Right atrium auricular region (tissue), 2 donors: ENCODE results near the gene RAB23. TPM values are rescaled to one million over a fixed set of nuclear protein-coding genes. Genes with fewer than 3 reads are reported as not detected.

Experiments used
- DNase-seq: peaks from one replicate; pipeline ENCODE4 v3.0.0-alpha.2; 2019; ENCODE audit warnings: low spot score
- H3K27ac ChIP-seq, 2 donors: fragments of 200-600 bp; sonication (generic); 1 replicate in 1 of 2; 2 replicates in 1 of 2; pipeline ENCODE4 v1.5.1; 2016 to 2019
- H3K27me3 ChIP-seq, 2 donors: fragments of 200-600 bp; sonication (generic); one replicate each; pipeline versions ENCODE4 v1.5.1 to v1.6.0; 2017 to 2019
- H3K36me3 ChIP-seq: fragments of 200-600 bp; sonication (generic); one replicate; pipeline ENCODE4 v1.5.1; 2016
- H3K4me1 ChIP-seq, 2 donors: fragments of 200-600 bp; sonication (generic); one replicate each; pipeline versions ENCODE4 v1.5.1 to v1.6.0; 2017 to 2019
- H3K4me3 ChIP-seq, 2 donors: fragments of 200-600 bp; sonication (generic); 1 replicate in 1 of 2; 2 replicates in 1 of 2; pipeline ENCODE4 v1.5.1; 2017 to 2019; ENCODE audit warnings: mild to moderate bottlenecking in 1 of 2, moderate library complexity in 1 of 2
- H3K9me3 ChIP-seq, 2 donors: fragments of 200-600 bp; sonication (generic); one replicate each; pipeline ENCODE4 v1.5.1; 2019
- total RNA-seq, 2 donors: library from RNA; depleted of rRNA; stranded (reverse); fragments of >200 nt; gene quantifications; one replicate each; pipeline ENCODE4 v1.1.0, GENCODE V29; 2016
- TF ChIP-seq, protein P1 (sequence below), 2 donors: fragments of 200-600 bp; sonication (generic); IDR thresholded peaks; one replicate each; pipeline ENCODE4 v1.5.1; 2019; ENCODE audit warnings: antibody characterized with exemption in 2 of 2

Gene RAB23
- total RNA-seq, 2 donors from 2014 or later: 8.6 to 10.0 TPM

DNA sequence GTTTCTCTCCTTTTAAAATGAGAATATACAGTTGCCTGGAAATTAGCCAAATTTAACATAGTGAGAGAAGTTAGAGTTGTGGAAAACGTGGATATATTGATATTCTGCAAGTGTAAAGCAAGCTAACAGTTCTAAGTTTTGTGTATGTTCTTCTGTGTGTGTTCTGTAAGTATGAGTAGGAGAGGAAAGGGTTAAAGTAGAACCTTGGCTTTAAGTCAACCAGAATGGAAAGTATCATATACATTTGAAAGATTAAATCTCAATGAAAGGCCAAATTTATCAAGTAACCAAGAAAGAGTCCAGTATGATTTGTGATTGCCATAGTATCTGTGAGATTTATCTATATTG lies 80.0 kb downstream of the RAB23 start:
- Histone ChIP-seq H3K4me1 (no peaks in the 10 kb centered on the region), H3K27ac (no peak overlapping the region), H3K36me3 (peaks cover 13% of the 10 kb centered on the region), H3K9me3 (no peaks in the 10 kb centered on the region), H3K4me3 (no peak overlapping the region), H3K27me3 (no peaks in the 10 kb centered on the region)
- TF ChIP-seq, protein P1, sequence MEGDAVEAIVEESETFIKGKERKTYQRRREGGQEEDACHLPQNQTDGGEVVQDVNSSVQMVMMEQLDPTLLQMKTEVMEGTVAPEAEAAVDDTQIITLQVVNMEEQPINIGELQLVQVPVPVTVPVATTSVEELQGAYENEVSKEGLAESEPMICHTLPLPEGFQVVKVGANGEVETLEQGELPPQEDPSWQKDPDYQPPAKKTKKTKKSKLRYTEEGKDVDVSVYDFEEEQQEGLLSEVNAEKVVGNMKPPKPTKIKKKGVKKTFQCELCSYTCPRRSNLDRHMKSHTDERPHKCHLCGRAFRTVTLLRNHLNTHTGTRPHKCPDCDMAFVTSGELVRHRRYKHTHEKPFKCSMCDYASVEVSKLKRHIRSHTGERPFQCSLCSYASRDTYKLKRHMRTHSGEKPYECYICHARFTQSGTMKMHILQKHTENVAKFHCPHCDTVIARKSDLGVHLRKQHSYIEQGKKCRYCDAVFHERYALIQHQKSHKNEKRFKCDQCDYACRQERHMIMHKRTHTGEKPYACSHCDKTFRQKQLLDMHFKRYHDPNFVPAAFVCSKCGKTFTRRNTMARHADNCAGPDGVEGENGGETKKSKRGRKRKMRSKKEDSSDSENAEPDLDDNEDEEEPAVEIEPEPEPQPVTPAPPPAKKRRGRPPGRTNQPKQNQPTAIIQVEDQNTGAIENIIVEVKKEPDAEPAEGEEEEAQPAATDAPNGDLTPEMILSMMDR (IDR thresholded peaks at IDR 0.05): no peak
- no peak for DNase-seq

DNA sequence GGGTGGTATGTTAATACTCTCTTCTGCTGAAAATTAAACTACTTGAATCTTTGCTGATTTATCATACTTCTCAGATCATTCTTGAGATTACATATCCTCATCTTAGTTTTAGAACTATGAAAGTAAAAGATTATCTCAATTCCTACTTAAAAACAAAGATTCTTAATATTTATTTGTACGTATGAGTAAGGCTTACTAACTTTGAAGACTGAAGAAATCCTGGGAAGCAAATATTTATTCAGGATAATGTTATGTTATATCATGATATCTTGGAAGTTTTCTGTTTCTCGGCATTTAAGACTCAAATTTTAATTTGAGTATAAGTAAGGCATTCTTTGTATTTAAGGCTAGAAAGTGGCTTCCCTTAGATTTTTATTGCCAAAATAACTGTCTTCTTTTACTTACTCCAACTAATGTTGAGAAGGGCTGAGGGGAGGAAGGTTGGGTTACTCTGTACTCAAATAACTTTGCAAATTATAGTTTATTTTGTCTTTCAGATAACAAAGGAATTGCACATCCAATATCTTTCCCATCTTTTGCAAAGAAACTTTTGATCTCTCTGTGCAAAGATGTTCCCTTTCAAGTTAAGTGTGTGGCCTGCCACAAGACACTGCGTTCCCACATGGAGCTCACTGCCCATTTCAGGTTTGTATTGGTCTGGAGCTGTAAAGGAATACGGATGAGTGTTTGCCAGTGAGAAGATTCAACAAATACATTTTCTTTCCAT lies 80.5 kb downstream of the RAB23 start:
- H3K36me3 ChIP-seq: peaks cover 10% of the 10 kb centered on the region
- no peak for DNase-seq
- H3K4me1 ChIP-seq: no peaks in the 10 kb centered on the region
- no peak overlapping the region for H3K27ac ChIP-seq
- TF ChIP-seq, protein P1 (IDR thresholded peaks at IDR 0.05): no peak
- H3K9me3 ChIP-seq: no peaks in the 10 kb centered on the region
- no peaks in the 10 kb centered on the region for H3K27me3 ChIP-seq
- H3K4me3 ChIP-seq: no peak overlapping the region

DNA sequence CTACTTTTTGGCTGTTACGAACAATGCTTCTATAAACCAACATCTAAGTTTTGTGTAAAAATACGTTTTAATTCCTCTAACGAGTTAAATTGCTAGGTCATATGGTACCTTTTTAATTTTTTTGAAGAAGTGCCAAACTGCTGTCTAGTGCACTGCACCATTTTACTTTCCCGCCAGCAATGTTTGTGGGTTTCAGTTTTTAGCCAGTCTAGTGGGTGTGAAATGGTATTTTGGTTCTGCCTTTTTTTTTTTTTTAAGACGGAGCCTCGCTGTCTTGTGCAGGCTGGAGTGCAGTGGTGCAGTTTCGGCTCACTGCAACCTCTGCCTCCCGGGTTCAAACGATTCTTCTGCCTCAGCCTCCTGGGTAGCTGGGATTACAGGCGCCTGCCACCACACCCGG lies 84.1 kb downstream of the RAB23 start:
- Histone ChIP-seq H3K4me3 (no peak overlapping the region), H3K9me3 (no peaks in the 10 kb centered on the region), H3K36me3 (peaks cover 22% of the 10 kb centered on the region), H3K4me1 (no peaks in the 10 kb centered on the region), H3K27ac (no peak overlapping the region), H3K27me3 (no peaks in the 10 kb centered on the region)
- DNase-seq: no peak
- TF ChIP-seq, protein P1 (IDR thresholded peaks at IDR 0.05): no peak

DNA sequence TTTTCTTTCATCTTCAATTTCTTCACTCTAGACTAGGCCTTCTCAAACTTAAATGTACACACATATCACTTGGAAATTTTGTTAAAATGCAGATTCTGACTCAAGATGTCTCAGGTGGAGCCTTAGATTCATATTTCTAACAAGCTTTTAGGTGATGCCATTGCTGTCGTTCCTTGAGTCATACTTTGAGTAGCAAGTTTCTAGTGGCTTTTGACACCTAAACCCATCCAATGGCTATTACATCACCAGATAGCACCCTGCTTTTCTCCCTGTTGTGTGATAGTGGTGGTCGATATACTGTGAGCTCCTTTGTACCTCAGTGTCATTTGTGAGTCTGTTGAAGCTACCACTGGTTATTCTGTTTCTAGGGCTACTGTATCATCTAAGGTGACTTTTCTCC lies 84.8 kb downstream of the RAB23 start:
- no peaks in the 10 kb centered on the region for H3K4me1 ChIP-seq
- H3K27me3 ChIP-seq: no peaks in the 10 kb centered on the region
- DNase-seq: no peak
- TF ChIP-seq, protein P1 (IDR thresholded peaks at IDR 0.05): no peak
- no peaks in the 10 kb centered on the region for H3K9me3 ChIP-seq
- H3K4me3 ChIP-seq: no peak overlapping the region
- no peak overlapping the region for H3K27ac ChIP-seq
- peaks cover 24% of the 10 kb centered on the region for H3K36me3 ChIP-seq

Other genes with a start within 250 kb of the RAB23 start
- gene KIAA1586, start 175.6 kb downstream of the RAB23 start, total RNA-seq: 1 to 10 TPM; 3.7 to 4.7 TPM
- gene ZNF451, start 132.1 kb downstream of the RAB23 start, total RNA-seq: 10 to 100 TPM; 20.3 to 23.2 TPM
- 10 to 100 TPM; 12.3 to 16.4 TPM for gene BAG2, start 50.0 kb downstream of the RAB23 start, total RNA-seq
- 1 to 10 TPM; 2.8 to 4.3 TPM for gene PRIM2, start 95.3 kb upstream of the RAB23 start, total RNA-seq